NCI-H526 treated with DMSO at 0.1 percent for 48 hours (cell line): ENCODE data around the gene PTPRT.

Experiments
- DNase-seq: peaks from one replicate; lab custom pipeline; 2025; lab: John Stamatoyannopoulos, UW

PTPRT gene

DNA sequence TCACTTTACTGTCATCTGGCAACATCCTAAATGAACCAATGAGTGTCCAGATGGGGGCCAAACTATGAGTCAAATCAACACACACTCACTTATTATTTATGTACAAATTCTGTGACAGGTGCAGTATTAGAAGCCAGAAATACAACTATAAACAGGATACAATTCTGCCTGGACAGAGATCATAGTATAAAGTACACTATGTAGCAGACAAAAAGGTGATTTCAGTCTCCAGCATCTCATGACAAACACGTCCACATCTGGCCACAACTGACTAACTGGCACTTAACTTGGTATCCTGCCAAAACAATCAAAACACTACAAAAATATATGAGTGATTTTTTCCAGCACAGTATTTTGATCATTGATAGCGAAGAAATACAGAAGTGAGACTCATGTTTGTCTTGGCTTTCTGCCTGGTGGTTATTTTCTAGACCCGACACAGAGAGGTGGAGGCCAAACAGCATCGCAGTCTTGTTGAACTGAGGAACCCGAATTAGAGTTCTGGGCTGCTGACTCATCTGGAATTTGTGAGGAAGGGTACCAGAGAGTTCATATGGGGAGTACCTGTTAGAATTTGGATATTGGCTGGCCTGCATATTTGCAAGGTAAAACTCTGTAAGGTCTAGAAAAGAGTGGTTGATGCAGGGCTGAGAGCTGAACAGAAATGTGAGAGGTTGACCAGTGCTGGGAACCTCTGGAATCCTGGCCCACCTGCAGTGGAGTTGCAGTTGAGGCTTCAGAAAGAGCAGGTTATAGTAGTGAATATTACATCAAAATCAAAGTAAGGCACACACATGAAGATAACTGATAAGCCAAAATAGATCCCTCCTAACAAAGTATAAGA, 475.2 kb downstream of the PTPRT start:
- DNase-seq = no peak

- DNase-seq = no peak
Observed at GRCh38 chr20:42708266-42708665, 481.4 kb downstream of the PTPRT start.

- DNase-seq = no peak
Observed at GRCh38 chr20:42706759-42707158, 482.9 kb downstream of the PTPRT start.

DNA sequence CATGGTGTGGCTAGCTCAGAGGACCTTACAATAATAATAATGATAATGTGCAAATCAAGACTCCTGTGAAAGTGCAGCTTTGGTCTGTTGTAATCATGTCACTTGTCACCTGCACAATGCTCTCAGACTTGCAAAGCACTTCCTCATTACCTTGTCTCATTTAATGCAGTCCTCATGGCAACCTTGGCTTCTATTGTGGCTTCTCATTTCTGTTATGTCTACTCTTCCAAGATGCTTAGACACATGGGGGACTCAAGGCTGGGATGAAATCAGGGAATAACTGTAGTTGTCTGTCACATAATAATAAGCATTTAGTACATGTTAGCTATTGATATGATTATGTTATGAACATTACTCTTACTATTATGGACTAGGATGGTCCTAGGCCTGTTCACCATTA, 484.2 kb downstream of the PTPRT start:
- no peak for DNase-seq

DNA sequence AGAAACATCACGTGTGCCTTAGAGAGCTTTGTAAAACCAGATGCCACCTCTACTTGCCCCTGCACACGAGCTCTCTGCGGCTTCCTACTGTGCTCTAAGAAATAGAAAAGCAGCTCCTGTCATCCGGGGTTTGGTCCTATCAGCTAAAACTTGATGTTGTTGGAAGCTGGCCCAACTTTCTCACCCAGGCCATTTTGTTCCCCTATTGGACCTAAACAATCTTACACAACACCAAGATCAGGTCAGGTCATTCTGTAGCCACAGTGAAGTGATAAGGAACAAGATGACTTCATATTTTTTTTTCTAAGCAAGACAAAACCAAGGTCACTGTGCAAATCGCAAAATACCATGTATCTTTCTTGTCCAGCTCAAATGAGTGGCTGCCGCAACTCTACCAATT, 486.0 kb downstream of the PTPRT start:
- DNase-seq = no peak

DNA sequence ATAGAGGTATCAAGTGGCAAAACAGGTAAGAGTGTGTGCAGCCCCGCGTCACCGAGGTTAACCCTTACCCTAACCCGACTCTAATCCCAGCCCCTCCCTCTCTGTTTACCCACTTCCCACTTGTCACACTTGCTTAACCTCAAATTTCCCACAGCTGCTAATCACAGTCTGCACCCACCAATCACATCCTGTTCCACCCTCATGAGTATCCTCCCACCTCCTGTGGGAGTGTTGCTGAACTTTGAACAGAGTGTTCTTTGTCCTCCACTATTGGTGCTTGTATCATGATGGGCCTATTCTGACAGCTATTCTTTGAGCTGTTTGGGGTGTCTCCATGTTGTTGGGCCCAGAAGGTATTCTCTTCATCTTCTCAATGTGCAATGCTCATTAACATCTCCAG, 487.8 kb downstream of the PTPRT start:
- peak; percentile 42 for DNase-seq

DNA sequence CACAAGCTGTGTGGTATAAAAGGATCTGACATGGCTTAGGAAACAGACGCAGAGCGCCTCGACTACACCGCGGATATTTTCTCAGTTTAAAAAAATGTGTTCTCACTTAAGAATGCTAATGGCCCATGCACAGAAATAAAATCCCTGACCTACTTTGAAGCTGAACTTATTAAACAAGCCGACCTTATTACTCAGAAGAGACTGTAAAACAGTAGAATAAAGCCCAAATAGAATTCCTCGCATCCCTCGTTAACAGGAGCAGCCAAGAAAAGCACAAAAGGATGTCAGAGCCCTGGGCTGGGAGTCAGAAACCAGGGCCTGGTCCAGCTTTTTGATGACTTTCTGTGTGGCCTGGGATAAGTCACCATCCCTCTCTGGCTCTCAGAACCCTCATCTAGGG, 489.3 kb downstream of the PTPRT start:
- no peak for DNase-seq

- no peak for DNase-seq
Observed at GRCh38 chr20:42697962-42698361, 491.7 kb downstream of the PTPRT start.

GRCh38 chr20:42690842-42691437, 498.8 kb downstream of the PTPRT start:
- no peak for DNase-seq

DNA sequence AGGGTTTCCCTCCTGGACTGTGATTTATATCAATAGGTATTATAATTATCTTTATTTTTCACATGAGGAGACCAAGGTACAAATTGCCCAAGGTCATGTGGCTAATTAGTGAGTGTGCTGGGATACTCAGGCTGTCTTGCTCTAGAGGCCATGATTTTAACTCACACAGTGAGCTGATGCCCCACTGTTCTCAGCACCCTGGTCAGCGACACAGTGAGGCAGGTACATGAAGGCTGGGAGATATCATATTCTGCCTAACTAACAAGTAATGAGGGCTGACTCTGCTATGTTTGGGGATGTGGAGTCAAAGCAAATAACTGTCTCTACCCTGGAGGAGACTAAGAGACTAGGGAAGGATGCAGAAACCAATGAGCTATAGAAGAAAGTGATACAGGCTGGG, 501.1 kb downstream of the PTPRT start:
- DNase-seq = no peak

DNA sequence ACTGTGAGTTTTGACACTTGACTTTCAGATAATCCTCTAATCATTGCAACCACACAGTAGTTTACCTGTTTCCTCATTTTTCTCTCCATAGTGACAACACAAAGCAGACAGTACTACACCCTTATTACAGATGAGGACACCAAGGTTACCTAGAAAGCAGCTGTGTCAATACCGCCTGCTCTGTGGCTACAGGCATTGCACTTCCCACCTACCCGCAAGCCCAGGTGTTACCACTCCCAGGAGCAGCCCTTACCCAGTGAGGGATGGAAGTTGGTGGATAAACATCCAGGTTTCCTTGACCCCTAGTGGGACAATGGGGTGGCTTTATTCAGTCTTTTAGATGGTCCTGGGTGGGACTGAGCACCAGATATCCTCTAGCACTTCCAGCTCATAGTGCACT, 503.6 kb downstream of the PTPRT start:
- no peak for DNase-seq

DNA sequence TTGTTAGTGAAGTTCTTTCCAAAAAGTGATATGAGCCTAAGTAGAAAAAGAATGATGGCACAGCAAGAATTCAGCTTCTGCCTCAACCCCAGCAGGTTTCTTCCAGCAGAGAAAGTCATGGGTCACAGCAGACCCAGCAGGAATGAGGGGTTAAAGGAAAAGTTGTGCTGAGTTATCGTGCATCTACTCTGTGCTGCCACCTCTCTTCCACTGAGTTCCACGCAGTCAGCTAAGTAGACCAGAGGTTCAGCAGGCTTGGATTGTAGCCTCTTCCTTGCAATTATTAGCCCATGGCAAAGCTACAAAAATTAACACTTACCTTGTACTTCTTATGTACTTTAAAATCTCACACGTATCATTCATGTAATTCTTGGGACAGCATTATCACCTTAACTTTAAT, 510.8 kb downstream of the PTPRT start:
- DNase-seq = no peak

DNA sequence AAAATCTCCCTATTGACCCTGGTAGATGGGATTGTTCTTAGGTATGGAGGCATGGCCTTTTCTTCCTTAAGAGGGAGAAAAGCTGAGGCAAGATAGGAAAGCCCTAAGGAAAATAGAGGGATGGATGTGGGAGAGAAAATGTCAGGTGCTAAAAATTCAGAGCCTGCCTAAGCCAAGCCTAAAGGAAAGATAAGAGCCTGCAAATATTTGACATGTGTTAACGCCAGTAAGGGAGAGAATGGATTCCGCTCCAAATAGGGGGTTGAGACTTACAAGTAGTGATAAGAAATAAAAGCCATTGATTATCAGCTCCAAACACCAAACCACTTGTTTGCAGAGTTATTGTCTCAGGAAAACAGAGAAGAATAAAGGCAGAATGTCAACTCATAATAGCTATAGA, 533.6 kb downstream of the PTPRT start:
- no peak for DNase-seq

DNA sequence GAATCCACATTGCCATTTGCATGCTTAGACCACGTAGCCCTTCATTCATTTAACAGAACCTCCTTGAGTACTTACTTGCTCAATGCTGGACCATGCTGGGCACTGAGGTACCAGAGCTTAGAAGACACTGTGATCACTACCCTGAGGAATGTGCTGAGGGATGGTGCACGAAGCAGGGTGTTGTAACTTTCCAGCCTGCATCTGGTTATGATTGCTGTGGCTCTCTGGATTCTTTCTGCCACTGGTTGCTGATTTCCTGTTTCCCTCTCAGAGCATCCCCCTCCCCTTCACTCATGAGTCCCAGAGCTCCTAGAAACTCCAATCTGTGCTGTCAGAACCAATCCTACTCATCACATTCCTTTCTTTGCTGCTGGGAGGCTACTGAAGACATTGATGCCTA, 537.4 kb downstream of the PTPRT start:
- DNase-seq = no peak

DNA sequence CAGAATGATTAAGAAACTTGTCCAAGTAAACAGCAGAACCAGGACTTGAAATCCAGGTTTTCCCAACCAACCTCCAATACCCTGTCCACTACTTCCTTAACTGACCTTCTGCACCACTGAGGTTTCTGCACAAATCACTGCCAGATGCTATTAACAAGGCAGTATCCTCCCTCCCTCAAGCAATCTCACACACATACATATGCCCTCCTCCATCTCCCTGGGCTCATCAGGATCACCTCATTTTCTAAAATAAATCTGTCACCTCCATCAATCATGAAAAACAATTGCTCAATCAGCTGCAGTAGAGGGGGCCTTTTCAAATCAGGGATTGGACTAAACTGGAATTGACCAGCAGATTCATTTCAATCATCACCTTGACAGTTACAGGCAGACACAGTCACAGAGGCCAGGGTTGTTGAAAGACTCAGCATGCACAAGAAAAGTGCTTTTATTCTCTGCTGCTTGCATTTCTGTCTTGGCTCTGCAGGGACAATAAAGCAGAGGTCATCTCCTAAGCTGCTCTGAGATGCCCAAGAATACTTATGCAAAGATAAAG, 539.4 kb downstream of the PTPRT start:
- no peak for DNase-seq

DNA sequence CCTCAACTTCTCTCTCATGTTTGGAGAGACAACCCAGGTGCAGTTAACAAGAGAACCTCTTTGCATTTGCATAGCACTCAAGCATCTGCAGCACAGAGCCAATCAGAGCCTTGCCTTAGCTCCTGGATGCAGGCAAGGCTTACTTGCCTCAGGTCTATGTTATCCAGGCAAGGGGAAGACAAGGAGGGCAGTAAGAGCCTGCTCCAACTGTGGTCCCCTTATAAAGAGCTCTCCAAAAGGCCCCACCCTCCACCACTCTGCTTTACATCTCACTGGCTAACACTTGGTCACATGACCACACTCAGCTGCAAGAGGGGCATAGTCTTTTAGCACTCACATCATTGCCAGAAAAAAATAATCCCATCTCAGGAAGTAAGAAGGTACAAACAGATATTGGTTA, 540.0 kb downstream of the PTPRT start:
- DNase-seq = no peak

DNA sequence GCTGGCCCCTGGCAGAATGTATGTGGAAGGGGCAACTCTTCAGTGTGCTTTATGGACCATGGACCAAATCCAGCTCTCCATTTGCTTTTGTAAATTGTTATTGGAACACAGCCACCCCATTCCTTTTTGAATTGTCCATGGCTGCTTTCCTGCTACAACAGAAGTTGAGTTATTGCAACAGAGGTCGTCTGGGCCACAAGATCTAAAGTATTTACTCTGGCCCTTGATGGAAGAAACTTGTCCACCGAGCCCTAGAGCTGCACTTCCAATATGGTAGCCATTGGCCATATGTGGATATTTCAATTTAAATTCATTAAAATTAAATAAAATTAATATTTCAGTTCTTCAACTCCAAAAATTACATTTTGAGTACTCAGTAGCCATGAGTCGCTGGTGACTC, 543.5 kb downstream of the PTPRT start:
- DNase-seq = no peak

- no peak for DNase-seq
Observed at GRCh38 chr20:42641886-42642285, 547.8 kb downstream of the PTPRT start.

DNA sequence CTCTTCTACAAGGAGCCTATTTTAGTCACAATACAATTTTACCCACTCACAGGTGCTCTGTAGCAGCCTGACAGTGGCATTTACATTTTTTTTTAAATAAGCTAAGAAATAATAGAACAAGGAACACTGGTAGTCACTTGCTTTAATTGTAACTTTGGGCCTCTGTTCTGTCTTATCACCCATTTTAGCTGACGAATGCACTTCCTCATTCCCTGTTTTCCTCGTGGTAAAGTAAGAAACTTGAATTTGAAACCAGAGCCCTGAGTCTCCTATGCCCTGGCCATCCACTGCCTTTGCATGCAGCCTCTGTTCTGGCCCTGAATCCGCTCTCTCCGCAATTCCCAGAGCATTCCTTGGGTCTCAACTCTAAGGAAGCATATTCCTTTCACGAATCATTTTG, 550.6 kb downstream of the PTPRT start:
- DNase-seq = no peak

DNA sequence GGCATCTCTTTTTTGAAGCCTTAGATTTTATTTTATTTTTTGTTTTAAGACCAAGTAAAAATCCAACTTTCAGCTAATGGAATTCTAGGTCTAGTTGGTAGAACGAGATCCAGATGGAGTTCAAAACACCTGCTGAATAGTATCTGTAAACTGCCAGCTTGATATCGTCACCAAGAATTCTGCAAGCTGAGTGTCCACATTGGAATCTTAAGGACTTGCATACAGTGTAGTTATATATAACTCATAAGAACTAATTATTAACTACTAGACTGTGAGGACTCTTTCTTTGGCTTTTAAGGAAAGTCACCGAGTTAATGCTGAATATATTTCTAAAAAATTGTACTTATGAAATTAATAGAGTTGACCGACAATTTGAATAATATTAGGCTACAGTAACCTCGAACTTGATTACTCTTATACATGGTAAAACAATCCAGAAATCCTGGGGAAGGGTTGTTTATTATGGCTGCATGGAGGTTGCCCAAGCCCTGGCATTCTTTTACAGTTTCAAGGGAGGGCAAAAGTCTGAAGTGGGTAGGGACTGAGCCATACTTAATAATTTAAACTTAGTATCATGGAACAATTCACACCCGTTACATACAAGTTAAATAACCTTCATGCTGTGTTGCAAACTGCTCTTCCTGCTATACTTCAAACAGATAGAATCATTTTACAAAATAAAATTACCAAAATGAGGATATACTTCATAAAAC, 553.9 kb downstream of the PTPRT start:
- DNase-seq = no peak

- DNase-seq = no peak
Observed at GRCh38 chr20:42634156-42634555, 555.5 kb downstream of the PTPRT start.

GRCh38 chr20:42628683-42629082, 561.0 kb downstream of the PTPRT start:
- no peak for DNase-seq

DNA sequence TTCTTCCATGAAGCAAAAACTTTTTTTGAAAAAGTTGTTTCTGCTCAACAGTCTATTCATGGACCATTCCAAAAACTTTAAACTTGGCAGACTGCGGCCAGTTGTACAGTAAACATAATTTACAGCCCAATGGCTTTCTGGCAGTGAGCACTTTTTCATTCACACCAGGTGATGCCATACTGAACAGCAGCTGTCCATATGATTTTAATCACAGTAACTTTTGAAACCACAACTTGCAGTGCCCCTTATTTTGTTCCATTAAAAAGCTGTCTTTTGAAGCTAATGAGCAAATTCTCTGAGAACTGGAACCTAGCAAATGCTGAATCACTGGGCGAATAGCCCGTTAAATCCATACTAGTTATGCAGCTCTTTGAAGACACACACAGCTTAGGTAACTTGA, 576.6 kb downstream of the PTPRT start:
- peak; percentile 57 for DNase-seq
